Heart left ventricle (tissue), 16 donors: ENCODE results near the gene SLC35F1. TPM values are rescaled to one million over a fixed set of nuclear protein-coding genes. Genes with fewer than 3 reads are reported as not detected.

ENCODE experiments used
- ATAC-seq, 4 donors: fragments of 200-7000 bp; cut with Tn5 transposase; one replicate each; pipeline ENCODE4 v1.9.1; 2020 to 2022; ENCODE audit warnings: moderate library complexity in 4 of 4, mild to moderate bottlenecking in 3 of 4, moderate number of reproducible peaks in 1 of 4
- DNase-seq, 5 donors: peaks; one replicate each; pipeline ENCODE4 v3.0.0-alpha.2; 2020
- H3K27ac ChIP-seq, 12 donors: fragments of 200-600 bp; sonication (generic) in 4 of 12; one replicate each; pipeline versions ENCODE4 v1.5.0 to v1.8.0; 2016 to 2022; ENCODE audit warnings: mild to moderate bottlenecking in 2 of 12
- H3K27me3 ChIP-seq, 9 donors: fragments of 200-600 bp; sonication (generic) in 2 of 9; one replicate each; pipeline versions ENCODE4 v1.5.1 to v1.8.0; 2016 to 2022; ENCODE audit warnings: mild to moderate bottlenecking in 3 of 9
- H3K36me3 ChIP-seq, 9 donors: fragments of 200-600 bp; sonication (generic) in 2 of 9; one replicate each; pipeline versions ENCODE4 v1.5.0 to v1.8.0; 2018 to 2022; ENCODE audit warnings: mild to moderate bottlenecking in 2 of 9
- H3K4me1 ChIP-seq, 12 donors: fragments of 200-600 bp; sonication (generic) in 4 of 12; one replicate each; pipeline versions ENCODE4 v1.5.0 to v1.8.0; 2016 to 2022; ENCODE audit warnings: mild to moderate bottlenecking in 3 of 12
- H3K4me3 ChIP-seq, 12 donors: fragments of 200-600 bp; sonication (generic) in 4 of 12; one replicate each; pipeline versions ENCODE4 v1.5.0 to v1.8.0; 2017 to 2022; ENCODE audit warnings: mild to moderate bottlenecking in 9 of 12, moderate library complexity in 4 of 12
- H3K9me3 ChIP-seq, 12 donors: fragments of 200-600 bp; sonication (generic) in 4 of 12; one replicate each; pipeline versions ENCODE4 v1.5.0 to v1.8.0; 2016 to 2022; ENCODE audit warnings: mild to moderate bottlenecking in 1 of 12
- POLR2A ChIP-seq, 2 donors: fragments of 450-650 bp; IDR thresholded peaks; one replicate each; pipeline ENCODE4 v1.6.1; 2017; ENCODE audit warnings: antibody characterized with exemption in 2 of 2, mild to moderate bottlenecking in 2 of 2, moderate library complexity in 2 of 2
- WGBS, 4 donors: extraction: QIAGEN DNeasy Blood & Tissue Kit in 2 of 4; methylation state at CpG; one replicate each; pipeline versions ENCODE4 v1.1.5 to v1.1.7; 2013 to 2018; 5-methylcytosine and 5-hydroxymethylcytosine counted together
- intact Hi-C, 10 donors: fragments of 100-400 bp; cut with DNase I; formaldehyde crosslinking; loops; one replicate each; pipeline versions ENCODE4 v1.11.1 to v1.14.2; 2022
- polyA plus RNA-seq, 2 donors: library from polyadenylated mRNA; stranded (reverse); fragments of 200-250 nt; gene quantifications; one replicate each; pipeline ENCODE4 v1.2.3, GENCODE V29; 2013
- total RNA-seq, 9 donors: library from RNA; depleted of rRNA in 2 of 9; stranded (reverse); fragments of >200 nt in 2 of 9; fragmentation: NEBNext Ultra II Directional in 3 of 9; extraction: Animal tissue kit (Norgen Biotek cat#: 25700) in 3 of 9; gene quantifications; one replicate each; pipeline versions ENCODE4 v1.1.0 to v1.2.4, GENCODE V29; 2016 to 2023
- TF ChIP-seq, protein P1 (sequence below), 12 donors: fragments of 200-600 bp; sonication (generic) in 4 of 12; IDR thresholded peaks; one replicate each; pipeline versions ENCODE4 v1.5.0 to v1.8.0; 2018 to 2022; ENCODE audit warnings: antibody characterized with exemption in 12 of 12, mild to moderate bottlenecking in 5 of 12
- donor health status: ischemic (EF 13 %, LVEDD 7.1; RV severe dilation, severe dysfunction).
- donor health status: healthy with polysubstance abuse.
- donor health status: DM: no; HTN: yes; CAD: no.
- donor health status: DM: no; HTN: no; CAD: no.
- donor health status: ischemic (EF 25% LVEDD 6.9; RV normal size, moderate dysfunction).
- donor health status: ischemic (EF 25% LVEDD 5.7; RV mildly dilated, moderate dysfunction).
- donor health status: healthy.
- donor health status: DM: yes; HTN: yes; CAD: no.
- donor health status: ischemic (EF 35%, LVEDD 5.7; RV mildly dilated, moderate dysfunction).
- donor health status: nonischemic (EF 11% LVEDD 7.7; RV severe dilation, severe dysfunction).
- donor health status: DM: yes; HTN: yes; CAD: no.
- donor health status: PGD.
- donor health status: ischemic (EF 29% LVEDD 5.4; RV normal size, mild dysfunction).
- donor health status: nonischemic (EF 23%, LVEDD 6.1; RV moderate dilation, normal function).

SLC35F1 gene
- total and polyA plus RNA-seq, 11 donors, result 1.1 to 11.6 (median 5.0) TPM

DNA sequence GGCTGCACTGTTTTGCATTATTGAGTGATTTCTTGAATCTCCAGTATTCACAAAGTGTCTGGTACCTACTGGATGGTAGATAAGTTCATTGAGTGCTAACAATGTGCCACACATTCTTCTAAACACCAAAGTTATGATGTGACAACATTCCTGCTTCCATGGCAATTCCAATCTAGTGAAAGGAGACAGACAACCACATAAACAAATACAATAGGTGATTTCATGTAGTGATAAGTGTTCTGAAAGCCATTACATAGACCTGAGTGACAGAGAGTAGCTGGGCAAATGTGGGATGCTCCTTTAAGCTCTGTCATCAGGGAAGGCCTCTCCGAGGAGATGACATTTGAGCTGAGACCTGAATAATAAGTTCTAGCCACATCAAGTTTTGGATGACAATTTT lies 295.5 kb downstream of the SLC35F1 start:
- no peak for DNase-seq
- ATAC-seq, result no peak
- Histone ChIP-seq H3K9me3 (no peaks in the 10 kb centered on the region), H3K36me3 (no peaks in the 10 kb centered on the region), H3K4me3 (no peak overlapping the region), H3K27me3 (no peaks in the 10 kb centered on the region), H3K27ac (no peak overlapping the region), H3K4me1 (no peaks in the 10 kb centered on the region)
- TF ChIP-seq POLR2A (IDR thresholded peaks at IDR 0.05), result no peak
- TF ChIP-seq, protein P1, sequence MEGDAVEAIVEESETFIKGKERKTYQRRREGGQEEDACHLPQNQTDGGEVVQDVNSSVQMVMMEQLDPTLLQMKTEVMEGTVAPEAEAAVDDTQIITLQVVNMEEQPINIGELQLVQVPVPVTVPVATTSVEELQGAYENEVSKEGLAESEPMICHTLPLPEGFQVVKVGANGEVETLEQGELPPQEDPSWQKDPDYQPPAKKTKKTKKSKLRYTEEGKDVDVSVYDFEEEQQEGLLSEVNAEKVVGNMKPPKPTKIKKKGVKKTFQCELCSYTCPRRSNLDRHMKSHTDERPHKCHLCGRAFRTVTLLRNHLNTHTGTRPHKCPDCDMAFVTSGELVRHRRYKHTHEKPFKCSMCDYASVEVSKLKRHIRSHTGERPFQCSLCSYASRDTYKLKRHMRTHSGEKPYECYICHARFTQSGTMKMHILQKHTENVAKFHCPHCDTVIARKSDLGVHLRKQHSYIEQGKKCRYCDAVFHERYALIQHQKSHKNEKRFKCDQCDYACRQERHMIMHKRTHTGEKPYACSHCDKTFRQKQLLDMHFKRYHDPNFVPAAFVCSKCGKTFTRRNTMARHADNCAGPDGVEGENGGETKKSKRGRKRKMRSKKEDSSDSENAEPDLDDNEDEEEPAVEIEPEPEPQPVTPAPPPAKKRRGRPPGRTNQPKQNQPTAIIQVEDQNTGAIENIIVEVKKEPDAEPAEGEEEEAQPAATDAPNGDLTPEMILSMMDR (IDR thresholded peaks at IDR 0.05), result no peak
- intact Hi-C loops, result no loop called here
- WGBS, 4 donors, result 82 to 88% (median 87%) methylated on average over 1 of the region's 1 CpG

DNA sequence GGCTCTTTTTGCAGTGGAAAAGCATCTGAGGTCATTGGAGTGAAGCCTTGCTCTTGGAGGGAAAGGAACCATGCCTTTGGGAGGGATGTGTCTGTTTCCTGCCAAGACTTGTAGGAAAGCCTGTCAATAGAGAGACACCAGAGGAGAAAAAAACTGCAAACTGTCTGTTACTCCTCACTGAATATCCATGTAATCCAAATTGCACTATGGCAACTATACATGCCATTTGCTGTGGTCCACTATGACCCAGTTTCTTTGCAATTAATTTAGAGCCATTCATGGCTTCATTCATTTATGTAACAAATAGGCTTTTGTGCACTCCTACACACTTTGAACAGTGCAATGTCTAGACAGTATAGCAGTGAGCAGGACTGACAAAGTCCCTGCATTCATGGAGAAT lies 296.5 kb downstream of the SLC35F1 start:
- H3K9me3 ChIP-seq, result no peaks in the 10 kb centered on the region
- intact Hi-C loops, result no loop called here
- no peak overlapping the region for H3K4me3 ChIP-seq
- no peak overlapping the region for H3K27ac ChIP-seq
- DNase-seq, result no peak
- H3K27me3 ChIP-seq, result no peaks in the 10 kb centered on the region
- TF ChIP-seq, protein P1 (IDR thresholded peaks at IDR 0.05), result no peak
- no peak for TF ChIP-seq POLR2A (IDR thresholded peaks at IDR 0.05)
- no peaks in the 10 kb centered on the region for H3K4me1 ChIP-seq
- ATAC-seq, result no peak
- no peaks in the 10 kb centered on the region for H3K36me3 ChIP-seq

DNA sequence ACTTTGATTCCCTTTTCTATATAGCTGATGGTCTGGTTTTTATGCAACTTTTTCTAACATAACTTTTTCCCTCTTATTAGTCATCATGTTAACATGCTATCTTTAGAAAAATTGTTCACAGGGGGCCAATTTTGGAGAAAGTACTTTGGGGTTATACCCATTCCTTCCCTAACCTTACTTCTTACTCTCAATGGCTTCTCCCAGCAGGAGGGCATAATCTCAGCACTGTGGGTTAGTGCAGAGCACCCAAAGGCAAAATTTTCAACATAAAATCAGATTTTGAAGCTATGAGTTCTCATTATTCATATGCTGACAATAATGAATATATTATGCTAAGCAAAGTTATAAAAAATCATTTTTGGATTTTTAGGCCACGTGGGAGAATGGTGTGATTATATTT lies 299.2 kb downstream of the SLC35F1 start:
- ATAC-seq (no peak), DNase-seq (no peak)
- Histone ChIP-seq H3K4me3 (no peak overlapping the region), H3K4me1 (no peaks in the 10 kb centered on the region), H3K27ac (no peak overlapping the region), H3K27me3 (no peaks in the 10 kb centered on the region), H3K9me3 (no peaks in the 10 kb centered on the region), H3K36me3 (no peaks in the 10 kb centered on the region)
- WGBS, 4 donors, result 67 to 76% (median 72%) methylated on average over 1 of the region's 1 CpG
- intact Hi-C loops, result no loop called here
- no peak for TF ChIP-seq POLR2A (IDR thresholded peaks at IDR 0.05)
- TF ChIP-seq, protein P1 (IDR thresholded peaks at IDR 0.05), result no peak

DNA sequence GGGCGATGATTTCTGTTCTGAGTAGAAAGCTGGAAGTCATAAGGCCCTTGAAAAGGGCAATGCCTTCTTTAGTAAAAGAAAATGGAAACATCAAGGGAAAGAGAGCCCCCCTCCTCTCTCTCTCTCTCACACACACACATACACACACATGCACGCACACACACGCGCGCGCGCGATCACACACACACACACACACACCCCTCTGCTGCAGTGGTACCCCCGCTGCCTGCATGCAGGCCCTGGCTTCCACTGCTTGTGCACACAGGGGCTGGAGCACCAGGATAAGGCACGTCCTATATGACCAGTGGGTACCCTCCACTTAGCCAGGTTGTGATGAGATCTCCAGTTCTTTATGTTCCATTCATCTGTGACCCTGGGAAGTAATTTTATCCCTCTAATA lies 300.9 kb downstream of the SLC35F1 start:
- WGBS, 4 donors, result 79 to 97% (median 94%) methylated on average over 10 of the region's 10 CpGs

More for the DNA sequence above, 300.9 kb downstream of the SLC35F1 start:
- no peaks in the 10 kb centered on the region for H3K9me3 ChIP-seq
- no peaks in the 10 kb centered on the region for H3K4me1 ChIP-seq
- H3K27ac ChIP-seq, result no peak overlapping the region
- H3K36me3 ChIP-seq, result no peaks in the 10 kb centered on the region
- no peak overlapping the region for H3K4me3 ChIP-seq
- intact Hi-C loops, result no loop called here
- no peak for DNase-seq
- TF ChIP-seq, protein P1 (IDR thresholded peaks at IDR 0.05), result no peak
- no peak for TF ChIP-seq POLR2A (IDR thresholded peaks at IDR 0.05)
- H3K27me3 ChIP-seq, result no peaks in the 10 kb centered on the region
- ATAC-seq, result no peak
